HepG2 (cell line): Measurements from ENCODE around the gene HDHD3. TPM values are rescaled to one million over a fixed set of nuclear protein-coding genes. Genes with fewer than 3 reads are reported as not detected.

Source experiments
- DR1 ChIP-seq: sonication (generic); formaldehyde crosslinking; IDR thresholded peaks from 2 replicates; pipeline ENCODE4 v1.8.0; 2021; ENCODE audit warnings: mild to moderate bottlenecking, missing genetic modification reagents, inconsistent platforms
- GPN1 ChIP-seq: sonication (generic); formaldehyde crosslinking; IDR thresholded peaks from 2 replicates; pipeline ENCODE4 v1.5.1; 2020; ENCODE audit warnings: missing genetic modification reagents, borderline replicate concordance
- KDM4B ChIP-seq: sonication (generic); formaldehyde crosslinking; IDR thresholded peaks from 2 replicates; pipeline ENCODE4 v1.4.0; 2020; ENCODE audit warnings: missing genetic modification reagents
- MXI1 ChIP-seq: IDR thresholded peaks from 3 replicates; pipeline ENCODE4 v1.6.1; 2012; ENCODE audit warnings: low read depth, low read length, inconsistent platforms, borderline replicate concordance
- PHF8 ChIP-seq: sonication (generic); formaldehyde crosslinking; IDR thresholded peaks from 2 replicates; pipeline ENCODE4 v1.5.0; 2020; ENCODE audit warnings: missing genetic modification reagents
- ZNF224 ChIP-seq: sonication (generic); formaldehyde crosslinking; IDR thresholded peaks from 2 replicates; pipeline ENCODE4 v1.5.0; 2020; ENCODE audit warnings: mild to moderate bottlenecking, missing genetic modification reagents
- ZNF550 ChIP-seq: sonication (generic); formaldehyde crosslinking; IDR thresholded peaks from 2 replicates; pipeline ENCODE4 v1.4.0; 2020; ENCODE audit warnings: mild to moderate bottlenecking, missing genetic modification reagents, borderline replicate concordance
- ZNF563 ChIP-seq: sonication (generic); formaldehyde crosslinking; IDR thresholded peaks from 2 replicates; pipeline ENCODE4 v1.8.0; 2022; ENCODE audit warnings: mild to moderate bottlenecking, moderate library complexity, missing genetic modification reagents
- ZNF782 ChIP-seq: sonication (generic); formaldehyde crosslinking; IDR thresholded peaks from 2 replicates; pipeline ENCODE4 v1.4.0; 2020; ENCODE audit warnings: missing genetic modification reagents, mild to moderate bottlenecking, borderline replicate concordance
- polyA plus RNA-seq, 8 experiments: library from polyadenylated mRNA; depleted of rRNA in 3 of 8; stranded (reverse) in 7 of 8; unstranded in 1 of 8; fragments of >200 nt; fragmentation: Illumina TruSeq in 4 of 8; extraction: Trizol in 4 of 8; gene quantifications; 2 replicates each; pipeline versions ENCODE4 v1.2.1 to v1.2.3, GENCODE V29; 2011 to 2016; ENCODE audit warnings: low read depth in 4 of 8, missing spikeins in 1 of 8, mixed read lengths in 1 of 8; ENCODE audit not compliant: insufficient read depth in 1 of 8
- total RNA-seq, 5 experiments: library from RNA; depleted of rRNA; stranded (reverse); fragments of >200 nt; fragmentation: Illumina TruSeq; extraction: Trizol; gene quantifications; 2 replicates each; pipeline ENCODE4 v1.2.3, GENCODE V29; 2016; ENCODE audit warnings: low read depth in 1 of 5
- TF ChIP-seq, protein P1 (sequence below): sonication (generic); formaldehyde crosslinking; IDR thresholded peaks from 2 replicates; pipeline ENCODE4 v1.4.0; 2020; ENCODE audit warnings: missing genetic modification reagents
- TF ChIP-seq, protein P2 (sequence below): sonication (generic); formaldehyde crosslinking; IDR thresholded peaks from 2 replicates; pipeline ENCODE4 v1.5.0; 2020; ENCODE audit warnings: mild to moderate bottlenecking, missing genetic modification reagents
- TF ChIP-seq, protein P3 (sequence below): sonication (generic); formaldehyde crosslinking; IDR thresholded peaks from 2 replicates; pipeline ENCODE4 v1.4.0; 2020; ENCODE audit warnings: missing genetic modification reagents, borderline replicate concordance
- TF ChIP-seq, protein P4 (sequence below): IDR thresholded peaks from 2 replicates; pipeline ENCODE4 v1.6.1; 2016; ENCODE audit warnings: missing biosample characterization, missing genetic modification reagents, low read depth
- TF ChIP-seq, protein P5 (sequence below): sonication (generic); formaldehyde crosslinking; IDR thresholded peaks from 2 replicates; pipeline ENCODE4 v1.4.0; 2020; ENCODE audit warnings: missing genetic modification reagents

The HDHD3 gene
- total and polyA plus RNA-seq, 2 of the 13 experiments (the other 11 are each of a cell fraction or from before 2014, with no cell fraction given), result 23.1 to 38.5 TPM

DNA sequence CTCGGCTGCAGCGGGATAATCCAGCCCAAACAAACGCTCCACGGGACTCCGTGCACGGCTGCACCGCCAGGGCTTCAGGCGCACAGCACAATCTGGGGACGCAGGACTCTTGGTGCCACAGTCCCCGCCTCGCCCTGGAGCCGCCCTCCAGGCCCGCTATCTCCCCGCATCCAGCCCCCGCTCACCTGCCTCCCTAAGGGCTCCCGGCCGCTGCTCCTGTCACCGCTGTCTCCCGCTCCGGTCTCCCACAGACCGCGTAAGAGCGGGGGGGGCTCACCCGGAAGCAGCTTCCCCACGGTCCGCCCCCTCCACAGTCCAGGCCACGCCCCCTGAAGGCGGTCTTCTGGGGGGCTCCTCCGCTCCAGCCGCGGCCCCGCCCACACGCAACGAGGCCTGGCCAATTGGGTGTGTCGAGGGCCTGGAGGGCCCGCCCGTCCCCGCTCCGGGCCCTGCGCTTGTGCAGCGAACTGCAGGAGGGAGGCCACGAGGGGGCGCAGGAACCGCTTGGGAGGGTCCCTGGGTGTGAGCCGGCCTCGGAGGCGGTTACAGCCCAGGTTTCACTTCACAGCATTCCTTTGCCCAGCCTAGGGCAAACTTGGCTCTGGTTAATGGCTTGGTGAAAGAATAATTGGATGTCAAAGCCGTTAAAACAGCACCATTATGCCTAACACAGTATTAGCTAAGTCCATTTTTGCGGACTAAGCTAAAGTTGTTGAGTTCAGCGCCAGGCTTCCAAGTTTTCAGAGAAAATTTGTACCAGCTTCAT, 24.4 kb upstream of the HDHD3 start, which contains the start of gene ALAD (continued):
- TF ChIP-seq, protein P1, sequence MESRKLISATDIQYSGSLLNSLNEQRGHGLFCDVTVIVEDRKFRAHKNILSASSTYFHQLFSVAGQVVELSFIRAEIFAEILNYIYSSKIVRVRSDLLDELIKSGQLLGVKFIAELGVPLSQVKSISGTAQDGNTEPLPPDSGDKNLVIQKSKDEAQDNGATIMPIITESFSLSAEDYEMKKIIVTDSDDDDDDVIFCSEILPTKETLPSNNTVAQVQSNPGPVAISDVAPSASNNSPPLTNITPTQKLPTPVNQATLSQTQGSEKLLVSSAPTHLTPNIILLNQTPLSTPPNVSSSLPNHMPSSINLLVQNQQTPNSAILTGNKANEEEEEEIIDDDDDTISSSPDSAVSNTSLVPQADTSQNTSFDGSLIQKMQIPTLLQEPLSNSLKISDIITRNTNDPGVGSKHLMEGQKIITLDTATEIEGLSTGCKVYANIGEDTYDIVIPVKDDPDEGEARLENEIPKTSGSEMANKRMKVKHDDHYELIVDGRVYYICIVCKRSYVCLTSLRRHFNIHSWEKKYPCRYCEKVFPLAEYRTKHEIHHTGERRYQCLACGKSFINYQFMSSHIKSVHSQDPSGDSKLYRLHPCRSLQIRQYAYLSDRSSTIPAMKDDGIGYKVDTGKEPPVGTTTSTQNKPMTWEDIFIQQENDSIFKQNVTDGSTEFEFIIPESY (CRISPR knock-in tag), result no peak; the same call in 1 of the 2 replicates
- TF ChIP-seq DR1 (CRISPR knock-in tag), result peak; percentile 81; the same call in 1 of the 2 replicates
- TF ChIP-seq, protein P2, sequence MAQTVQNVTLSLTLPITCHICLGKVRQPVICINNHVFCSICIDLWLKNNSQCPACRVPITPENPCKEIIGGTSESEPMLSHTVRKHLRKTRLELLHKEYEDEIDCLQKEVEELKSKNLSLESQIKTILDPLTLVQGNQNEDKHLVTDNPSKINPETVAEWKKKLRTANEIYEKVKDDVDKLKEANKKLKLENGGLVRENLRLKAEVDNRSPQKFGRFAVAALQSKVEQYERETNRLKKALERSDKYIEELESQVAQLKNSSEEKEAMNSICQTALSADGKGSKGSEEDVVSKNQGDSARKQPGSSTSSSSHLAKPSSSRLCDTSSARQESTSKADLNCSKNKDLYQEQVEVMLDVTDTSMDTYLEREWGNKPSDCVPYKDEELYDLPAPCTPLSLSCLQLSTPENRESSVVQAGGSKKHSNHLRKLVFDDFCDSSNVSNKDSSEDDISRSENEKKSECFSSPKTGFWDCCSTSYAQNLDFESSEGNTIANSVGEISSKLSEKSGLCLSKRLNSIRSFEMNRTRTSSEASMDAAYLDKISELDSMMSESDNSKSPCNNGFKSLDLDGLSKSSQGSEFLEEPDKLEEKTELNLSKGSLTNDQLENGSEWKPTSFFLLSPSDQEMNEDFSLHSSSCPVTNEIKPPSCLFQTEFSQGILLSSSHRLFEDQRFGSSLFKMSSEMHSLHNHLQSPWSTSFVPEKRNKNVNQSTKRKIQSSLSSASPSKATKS, result no peak
- TF ChIP-seq MXI1, result peak; percentile 84; the same call in 1 of the 3 replicates
- TF ChIP-seq, protein P3, sequence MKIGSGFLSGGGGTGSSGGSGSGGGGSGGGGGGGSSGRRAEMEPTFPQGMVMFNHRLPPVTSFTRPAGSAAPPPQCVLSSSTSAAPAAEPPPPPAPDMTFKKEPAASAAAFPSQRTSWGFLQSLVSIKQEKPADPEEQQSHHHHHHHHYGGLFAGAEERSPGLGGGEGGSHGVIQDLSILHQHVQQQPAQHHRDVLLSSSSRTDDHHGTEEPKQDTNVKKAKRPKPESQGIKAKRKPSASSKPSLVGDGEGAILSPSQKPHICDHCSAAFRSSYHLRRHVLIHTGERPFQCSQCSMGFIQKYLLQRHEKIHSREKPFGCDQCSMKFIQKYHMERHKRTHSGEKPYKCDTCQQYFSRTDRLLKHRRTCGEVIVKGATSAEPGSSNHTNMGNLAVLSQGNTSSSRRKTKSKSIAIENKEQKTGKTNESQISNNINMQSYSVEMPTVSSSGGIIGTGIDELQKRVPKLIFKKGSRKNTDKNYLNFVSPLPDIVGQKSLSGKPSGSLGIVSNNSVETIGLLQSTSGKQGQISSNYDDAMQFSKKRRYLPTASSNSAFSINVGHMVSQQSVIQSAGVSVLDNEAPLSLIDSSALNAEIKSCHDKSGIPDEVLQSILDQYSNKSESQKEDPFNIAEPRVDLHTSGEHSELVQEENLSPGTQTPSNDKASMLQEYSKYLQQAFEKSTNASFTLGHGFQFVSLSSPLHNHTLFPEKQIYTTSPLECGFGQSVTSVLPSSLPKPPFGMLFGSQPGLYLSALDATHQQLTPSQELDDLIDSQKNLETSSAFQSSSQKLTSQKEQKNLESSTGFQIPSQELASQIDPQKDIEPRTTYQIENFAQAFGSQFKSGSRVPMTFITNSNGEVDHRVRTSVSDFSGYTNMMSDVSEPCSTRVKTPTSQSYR (CRISPR knock-in tag), result no peak
- TF ChIP-seq, protein P4, sequence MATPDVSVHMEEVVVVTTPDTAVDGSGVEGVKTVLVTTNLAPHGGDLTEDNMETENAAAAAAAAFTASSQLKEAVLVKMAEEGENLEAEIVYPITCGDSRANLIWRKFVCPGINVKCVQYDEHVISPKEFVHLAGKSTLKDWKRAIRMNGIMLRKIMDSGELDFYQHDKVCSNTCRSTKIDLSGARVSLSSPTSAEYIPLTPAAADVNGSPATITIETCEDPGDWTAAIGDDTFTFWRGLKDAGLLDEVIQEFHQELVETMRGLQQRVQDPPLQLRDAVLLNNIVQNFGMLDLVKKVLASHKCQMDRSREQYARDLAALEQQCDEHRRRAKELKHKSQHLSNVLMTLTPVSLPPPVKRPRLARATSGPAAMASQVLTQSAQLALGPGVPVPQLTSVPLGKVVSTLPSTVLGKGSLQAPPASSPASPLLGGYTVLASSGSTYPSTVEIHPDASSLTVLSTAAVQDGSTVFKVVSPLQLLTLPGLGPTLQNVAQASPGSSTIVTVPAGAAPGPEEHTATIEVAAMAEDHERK (CRISPR knock-in tag), result no peak
- TF ChIP-seq ZNF782 (CRISPR knock-in tag), result no peak; the same call in 1 of the 2 replicates
- peak; percentile 51; the same call in 1 of the 2 replicates for TF ChIP-seq ZNF563 (CRISPR knock-in tag)
- TF ChIP-seq PHF8 (CRISPR knock-in tag), result peak; percentile 75
- TF ChIP-seq, protein P5, sequence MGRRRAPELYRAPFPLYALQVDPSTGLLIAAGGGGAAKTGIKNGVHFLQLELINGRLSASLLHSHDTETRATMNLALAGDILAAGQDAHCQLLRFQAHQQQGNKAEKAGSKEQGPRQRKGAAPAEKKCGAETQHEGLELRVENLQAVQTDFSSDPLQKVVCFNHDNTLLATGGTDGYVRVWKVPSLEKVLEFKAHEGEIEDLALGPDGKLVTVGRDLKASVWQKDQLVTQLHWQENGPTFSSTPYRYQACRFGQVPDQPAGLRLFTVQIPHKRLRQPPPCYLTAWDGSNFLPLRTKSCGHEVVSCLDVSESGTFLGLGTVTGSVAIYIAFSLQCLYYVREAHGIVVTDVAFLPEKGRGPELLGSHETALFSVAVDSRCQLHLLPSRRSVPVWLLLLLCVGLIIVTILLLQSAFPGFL (CRISPR knock-in tag), result no peak
- TF ChIP-seq GPN1 (CRISPR knock-in tag), result no peak
- no peak for TF ChIP-seq ZNF550
- no peak for TF ChIP-seq KDM4B (CRISPR knock-in tag)
- TF ChIP-seq ZNF224 (CRISPR knock-in tag), result no peak
